ENCODE measurements around the gene MLYCD. TPM values are rescaled to one million over a fixed set of nuclear protein-coding genes. Genes with fewer than 3 reads are reported as not detected.
"Not testable (repeated sequence)": the region's sequence is repeated elsewhere in the genome, so short reads cannot be mapped to it uniquely, and the experiment has no call there.

Gene MLYCD
- polyA plus RNA-seq, 1 donor from 2014 or later = 2.4 TPM

DNA sequence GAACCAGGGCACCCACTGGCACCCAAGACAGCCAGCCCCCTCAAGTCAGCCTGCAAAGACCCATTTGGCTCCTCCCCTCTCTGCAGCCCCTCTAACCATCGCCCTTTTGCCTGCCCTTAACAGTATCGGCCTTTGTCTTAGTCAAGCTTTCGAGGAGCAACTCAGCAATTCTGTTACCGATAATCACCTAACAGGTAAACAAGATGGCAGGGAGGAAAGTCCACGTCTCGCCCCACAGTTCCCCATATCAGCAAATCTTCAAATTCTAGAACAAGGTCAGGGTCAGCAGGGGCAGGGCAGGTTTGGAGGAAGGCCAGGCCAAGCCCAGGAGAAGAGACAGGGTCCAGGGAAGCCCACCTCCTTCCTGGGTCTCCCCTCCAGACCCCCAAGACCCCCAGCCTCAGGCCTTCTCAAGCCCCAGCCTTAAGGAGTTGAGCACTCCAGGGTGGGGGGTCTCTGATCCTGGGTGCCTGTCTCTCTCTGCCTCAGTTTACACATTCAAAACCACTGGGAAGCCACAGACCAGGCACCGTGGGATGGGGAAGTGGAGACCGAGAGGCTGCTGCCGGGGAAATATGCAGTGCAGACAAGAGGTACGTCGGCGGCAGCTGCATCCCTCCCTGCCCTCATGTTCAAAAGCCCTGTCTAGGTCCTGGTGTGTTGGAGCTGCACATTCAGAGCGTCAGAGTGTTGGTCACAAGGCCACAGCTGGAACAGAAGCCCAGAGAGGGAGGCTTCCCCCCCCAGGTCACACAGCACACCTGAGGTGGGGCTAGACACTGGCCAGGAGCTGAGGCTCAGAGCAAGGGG, 50.2 kb downstream of the MLYCD start:
- Histone ChIP-seq H3K9me3 (ENCODE audit: low read length) (no peaks in the 10 kb centered on the region), H3K27ac (ENCODE audit: low read length) (no peak overlapping the region), H3K4me3 (ENCODE audit: low read length) (no peak overlapping the region), H3F3A (ENCODE audit: insufficient read depth, low read length, poor library complexity, severe bottlenecking) (no peaks in the 10 kb centered on the region), H3K27me3 (ENCODE audit: insufficient read depth, low read depth, low read length) (no peaks in the 10 kb centered on the region), H3K36me3 (ENCODE audit: insufficient read depth, low read length) (no peaks in the 10 kb centered on the region), H3K4me2 (ENCODE audit: low read length) (no peak overlapping the region), H2AFZ (ENCODE audit: low read depth, low read length) (no peak overlapping the region), H3K9ac (ENCODE audit: low read length) (no peak overlapping the region), H3K79me2 (replicated peaks; ENCODE audit: insufficient read depth, low read length) (no peaks in the 10 kb centered on the region), H3K9me2 (ENCODE audit: insufficient read depth, low read length) (no peaks in the 10 kb centered on the region), H4K20me1 (ENCODE audit: insufficient read depth) (no peaks in the 10 kb centered on the region)
- TF ChIP-seq, protein P1, sequence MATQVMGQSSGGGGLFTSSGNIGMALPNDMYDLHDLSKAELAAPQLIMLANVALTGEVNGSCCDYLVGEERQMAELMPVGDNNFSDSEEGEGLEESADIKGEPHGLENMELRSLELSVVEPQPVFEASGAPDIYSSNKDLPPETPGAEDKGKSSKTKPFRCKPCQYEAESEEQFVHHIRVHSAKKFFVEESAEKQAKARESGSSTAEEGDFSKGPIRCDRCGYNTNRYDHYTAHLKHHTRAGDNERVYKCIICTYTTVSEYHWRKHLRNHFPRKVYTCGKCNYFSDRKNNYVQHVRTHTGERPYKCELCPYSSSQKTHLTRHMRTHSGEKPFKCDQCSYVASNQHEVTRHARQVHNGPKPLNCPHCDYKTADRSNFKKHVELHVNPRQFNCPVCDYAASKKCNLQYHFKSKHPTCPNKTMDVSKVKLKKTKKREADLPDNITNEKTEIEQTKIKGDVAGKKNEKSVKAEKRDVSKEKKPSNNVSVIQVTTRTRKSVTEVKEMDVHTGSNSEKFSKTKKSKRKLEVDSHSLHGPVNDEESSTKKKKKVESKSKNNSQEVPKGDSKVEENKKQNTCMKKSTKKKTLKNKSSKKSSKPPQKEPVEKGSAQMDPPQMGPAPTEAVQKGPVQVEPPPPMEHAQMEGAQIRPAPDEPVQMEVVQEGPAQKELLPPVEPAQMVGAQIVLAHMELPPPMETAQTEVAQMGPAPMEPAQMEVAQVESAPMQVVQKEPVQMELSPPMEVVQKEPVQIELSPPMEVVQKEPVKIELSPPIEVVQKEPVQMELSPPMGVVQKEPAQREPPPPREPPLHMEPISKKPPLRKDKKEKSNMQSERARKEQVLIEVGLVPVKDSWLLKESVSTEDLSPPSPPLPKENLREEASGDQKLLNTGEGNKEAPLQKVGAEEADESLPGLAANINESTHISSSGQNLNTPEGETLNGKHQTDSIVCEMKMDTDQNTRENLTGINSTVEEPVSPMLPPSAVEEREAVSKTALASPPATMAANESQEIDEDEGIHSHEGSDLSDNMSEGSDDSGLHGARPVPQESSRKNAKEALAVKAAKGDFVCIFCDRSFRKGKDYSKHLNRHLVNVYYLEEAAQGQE (IDR thresholded peaks at IDR 0.05; ENCODE audit: borderline replicate concordance) = no peak
- TF ChIP-seq EP300 (conservative IDR thresholded peaks at IDR 0.05; ENCODE audit: poor library complexity, severe bottlenecking) = no peak

DNA sequence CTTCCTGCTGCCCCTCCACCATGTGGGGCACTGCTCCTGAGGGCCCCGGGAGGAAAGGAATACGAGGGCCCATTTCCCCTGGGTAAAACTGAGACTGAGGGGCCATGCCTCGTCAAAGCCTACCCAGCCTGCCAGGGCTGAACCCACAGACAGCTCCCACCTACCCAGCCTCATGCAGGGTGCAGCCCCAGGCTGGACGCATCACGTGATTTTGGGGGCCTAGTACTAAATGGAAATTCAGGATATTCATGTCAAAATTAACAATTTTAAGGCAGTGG, 50.7 kb downstream of the MLYCD start:
- no peaks in the 10 kb centered on the region for H3K9me3 ChIP-seq (ENCODE audit: low read length)
- no peak overlapping the region for H2AFZ ChIP-seq (ENCODE audit: low read depth, low read length)
- no peak overlapping the region for H3K9ac ChIP-seq (ENCODE audit: low read length)
- no peak overlapping the region for H3K4me3 ChIP-seq (ENCODE audit: low read length)
- no peaks in the 10 kb centered on the region for H3F3A ChIP-seq (ENCODE audit: insufficient read depth, low read length, poor library complexity, severe bottlenecking)
- TF ChIP-seq, protein P2, sequence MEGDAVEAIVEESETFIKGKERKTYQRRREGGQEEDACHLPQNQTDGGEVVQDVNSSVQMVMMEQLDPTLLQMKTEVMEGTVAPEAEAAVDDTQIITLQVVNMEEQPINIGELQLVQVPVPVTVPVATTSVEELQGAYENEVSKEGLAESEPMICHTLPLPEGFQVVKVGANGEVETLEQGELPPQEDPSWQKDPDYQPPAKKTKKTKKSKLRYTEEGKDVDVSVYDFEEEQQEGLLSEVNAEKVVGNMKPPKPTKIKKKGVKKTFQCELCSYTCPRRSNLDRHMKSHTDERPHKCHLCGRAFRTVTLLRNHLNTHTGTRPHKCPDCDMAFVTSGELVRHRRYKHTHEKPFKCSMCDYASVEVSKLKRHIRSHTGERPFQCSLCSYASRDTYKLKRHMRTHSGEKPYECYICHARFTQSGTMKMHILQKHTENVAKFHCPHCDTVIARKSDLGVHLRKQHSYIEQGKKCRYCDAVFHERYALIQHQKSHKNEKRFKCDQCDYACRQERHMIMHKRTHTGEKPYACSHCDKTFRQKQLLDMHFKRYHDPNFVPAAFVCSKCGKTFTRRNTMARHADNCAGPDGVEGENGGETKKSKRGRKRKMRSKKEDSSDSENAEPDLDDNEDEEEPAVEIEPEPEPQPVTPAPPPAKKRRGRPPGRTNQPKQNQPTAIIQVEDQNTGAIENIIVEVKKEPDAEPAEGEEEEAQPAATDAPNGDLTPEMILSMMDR (IDR thresholded peaks at IDR 0.05; ENCODE audit: poor library complexity, severe bottlenecking) = no peak
- TF ChIP-seq EP300 (conservative IDR thresholded peaks at IDR 0.05; ENCODE audit: poor library complexity, severe bottlenecking) (no peak), RAD21 (conservative IDR thresholded peaks at IDR 0.05) (no peak), POLR2AphosphoS5 (IDR thresholded peaks at IDR 0.05) (no peak), TAF1 (IDR thresholded peaks at IDR 0.05; ENCODE audit: low read depth) (no peak), MXI1 (conservative IDR thresholded peaks at IDR 0.05; ENCODE audit: poor library complexity, severe bottlenecking) (no peak), SMC3 (conservative IDR thresholded peaks at IDR 0.05; ENCODE audit: poor library complexity) (no peak), EZH2 (IDR thresholded peaks at IDR 0.05; ENCODE audit: borderline replicate concordance, insufficient read depth, low read length, poor library complexity, severe bottlenecking) (no peak)
- TF ChIP-seq, protein P1 (IDR thresholded peaks at IDR 0.05; ENCODE audit: borderline replicate concordance) = no peak
- H3K27me3 ChIP-seq (ENCODE audit: insufficient read depth, low read depth, low read length) = no peaks in the 10 kb centered on the region
- no peak overlapping the region for H3K27ac ChIP-seq (ENCODE audit: low read length)
- no peak overlapping the region for H3K4me2 ChIP-seq (ENCODE audit: low read length)
- H3K9me2 ChIP-seq (ENCODE audit: insufficient read depth, low read length) = no peaks in the 10 kb centered on the region
- H3K36me3 ChIP-seq (ENCODE audit: insufficient read depth, low read length) = no peaks in the 10 kb centered on the region
- no peaks in the 10 kb centered on the region for H3K79me2 ChIP-seq (replicated peaks; ENCODE audit: insufficient read depth, low read length)
- H4K20me1 ChIP-seq (ENCODE audit: insufficient read depth) = no peaks in the 10 kb centered on the region

DNA sequence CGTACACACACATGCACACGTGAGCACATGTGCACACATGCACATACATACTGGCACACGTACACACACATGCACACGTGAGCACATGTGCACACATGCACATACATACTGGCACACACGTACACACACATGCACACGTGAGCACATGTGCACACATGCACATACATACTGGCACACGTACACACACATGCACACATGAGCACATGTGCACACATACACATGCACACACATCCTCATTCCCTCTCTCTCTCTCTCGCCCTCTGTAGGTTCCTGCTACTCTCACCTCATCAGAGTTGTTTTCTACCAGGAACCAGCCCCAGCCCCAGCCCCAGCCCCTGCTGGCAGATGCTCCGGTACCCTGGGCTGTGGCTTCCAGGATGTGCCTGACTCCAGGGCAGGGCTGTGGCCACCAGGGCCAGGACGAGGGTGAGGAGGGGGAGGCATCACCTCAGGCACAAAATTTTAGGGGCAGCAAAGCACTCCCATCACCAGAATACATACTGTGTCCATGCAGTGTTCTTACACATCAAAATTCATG, 52.0 kb downstream of the MLYCD start:
- H3K4me2 ChIP-seq (ENCODE audit: low read length); H3K79me2 ChIP-seq (replicated peaks; ENCODE audit: insufficient read depth, low read length); H3K27me3 ChIP-seq (ENCODE audit: insufficient read depth, low read depth, low read length); H3K27ac ChIP-seq (ENCODE audit: low read length); H3K4me3 ChIP-seq (ENCODE audit: low read length); H3F3A ChIP-seq (ENCODE audit: insufficient read depth, low read length, poor library complexity, severe bottlenecking); H2AFZ ChIP-seq (ENCODE audit: low read depth, low read length); H3K9ac ChIP-seq (ENCODE audit: low read length); H3K9me2 ChIP-seq (ENCODE audit: insufficient read depth, low read length); H3K36me3 ChIP-seq (ENCODE audit: insufficient read depth, low read length); H3K9me3 ChIP-seq (ENCODE audit: low read length); H4K20me1 ChIP-seq (ENCODE audit: insufficient read depth): not testable (repeated sequence)

Measured in neural cell (in vitro differentiated cells).